GM19238 (cell line): ENCODE data around the gene PTH1R.

Experiments
- DNase-seq: peaks from one replicate; pipeline ENCODE4 v3.0.0; 2011; ENCODE audit warnings: low spot score; ENCODE audit not compliant: insufficient read length

PTH1R gene

GRCh38 chr3:46898321-46899150 lies 21.0 kb downstream of the PTH1R start:
- no peak for DNase-seq

DNA sequence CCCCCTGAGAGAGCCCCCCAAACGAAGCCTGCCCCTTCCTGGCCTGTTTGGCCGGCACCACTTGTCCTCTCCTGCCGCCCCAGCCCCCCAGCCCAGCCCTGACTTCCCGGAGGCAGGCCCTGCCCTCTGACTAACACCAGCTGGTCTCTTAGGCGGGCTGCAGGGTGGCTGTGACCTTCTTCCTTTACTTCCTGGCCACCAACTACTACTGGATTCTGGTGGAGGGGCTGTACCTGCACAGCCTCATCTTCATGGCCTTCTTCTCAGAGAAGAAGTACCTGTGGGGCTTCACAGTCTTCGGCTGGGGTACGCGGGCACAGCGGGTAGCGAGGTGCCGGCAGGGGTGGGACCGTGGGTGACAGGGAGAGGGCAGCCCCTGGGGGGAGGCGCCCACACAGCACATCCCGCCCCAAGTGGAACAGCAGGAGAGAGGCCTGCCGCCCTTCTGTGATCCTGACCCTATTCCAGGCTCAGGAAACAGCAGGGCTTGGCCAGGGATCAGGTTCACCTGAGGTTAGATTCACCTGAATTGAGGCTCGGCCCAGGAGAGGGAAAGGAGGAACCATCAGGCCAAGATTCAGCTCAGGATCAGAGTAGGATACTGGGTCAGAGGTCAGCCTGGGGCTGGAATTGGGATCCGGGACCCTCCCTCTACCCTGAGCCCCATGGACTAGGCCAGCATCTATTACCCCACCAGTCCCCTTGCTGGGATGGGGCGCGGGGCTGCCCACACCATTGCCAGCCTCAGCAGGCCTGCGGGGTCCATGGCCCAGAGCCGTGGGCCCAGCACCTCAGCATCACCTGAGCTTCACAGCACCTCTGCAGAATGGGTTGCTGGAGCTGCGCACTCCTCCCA lies 21.9 kb downstream of the PTH1R start:
- DNase-seq, result no peak

- no peak for DNase-seq
Measured at GRCh38 chr3:46900007-46900292, 22.4 kb downstream of the PTH1R start.

DNA sequence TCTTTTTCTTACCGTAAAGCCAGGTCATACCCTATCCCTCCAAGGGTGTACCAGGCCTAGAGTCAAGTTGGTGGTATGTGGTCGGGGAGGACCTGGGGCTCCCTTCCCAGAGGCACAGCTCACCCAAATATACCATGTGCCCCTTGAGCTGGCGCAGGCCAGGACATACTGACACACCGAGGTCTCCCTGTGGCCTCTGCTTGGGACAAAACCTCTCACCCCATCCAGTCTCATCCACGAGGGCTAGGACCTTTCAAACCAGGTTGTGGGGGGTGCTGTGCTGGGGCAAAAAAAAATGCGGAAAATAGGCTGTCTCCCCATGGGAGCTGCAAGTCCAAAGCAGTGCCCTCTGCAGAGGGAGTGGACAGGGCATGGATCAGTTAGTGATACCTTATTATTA lies 22.8 kb downstream of the PTH1R start:
- DNase-seq, result no peak

- no peak for DNase-seq
Measured at GRCh38 chr3:46901061-46901460, 23.5 kb downstream of the PTH1R start.

DNA sequence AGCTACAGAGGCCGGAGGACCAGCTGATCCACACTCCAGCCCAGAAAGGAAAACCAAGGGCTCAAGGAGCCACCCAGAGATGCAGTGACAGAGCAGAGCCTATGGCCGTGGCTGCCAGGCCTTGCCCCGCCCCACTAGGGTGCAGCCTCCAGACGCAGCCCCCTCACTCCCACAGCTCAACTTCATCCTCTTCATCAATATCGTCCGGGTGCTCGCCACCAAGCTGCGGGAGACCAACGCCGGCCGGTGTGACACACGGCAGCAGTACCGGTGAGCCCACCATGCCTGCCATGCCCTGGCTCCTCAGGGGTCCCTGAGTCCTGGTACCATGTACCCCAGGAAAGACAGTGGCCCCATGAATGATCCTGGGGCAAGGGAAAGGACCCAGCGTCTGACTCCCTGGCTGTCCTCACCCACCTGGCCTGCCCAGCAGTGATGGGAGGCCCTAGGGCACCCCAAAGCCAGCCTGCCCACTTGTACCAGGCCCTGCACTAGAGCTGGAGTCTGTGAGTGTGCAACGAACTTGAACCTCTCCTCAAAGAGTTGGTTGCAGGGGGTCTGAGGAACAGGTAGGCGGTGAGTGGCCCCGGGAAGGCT lies 24.2 kb downstream of the PTH1R start:
- no peak for DNase-seq

DNA sequence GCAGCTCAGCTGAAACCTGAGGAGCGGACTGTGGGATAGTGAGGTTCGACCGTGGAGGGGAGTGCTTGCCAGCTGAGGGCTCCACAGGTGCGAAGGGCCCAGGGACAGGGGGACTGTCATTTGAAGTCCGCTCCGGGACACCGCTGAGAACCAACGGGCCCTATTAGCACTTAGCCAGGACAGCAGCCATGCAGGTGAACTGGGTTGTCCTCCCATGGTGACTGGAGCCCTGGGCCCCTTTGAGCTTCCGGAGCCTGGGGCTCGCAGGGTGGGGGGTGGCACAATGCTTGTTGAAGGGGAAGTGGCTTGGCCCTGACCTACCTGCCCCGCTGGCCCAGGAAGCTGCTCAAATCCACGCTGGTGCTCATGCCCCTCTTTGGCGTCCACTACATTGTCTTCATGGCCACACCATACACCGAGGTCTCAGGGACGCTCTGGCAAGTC lies 24.7 kb downstream of the PTH1R start:
- DNase-seq, result no peak

GRCh38 chr3:46903341-46904302 lies 26.1 kb downstream of the PTH1R start:
- DNase-seq, result no peak

GRCh38 chr3:46904303-46905212 lies 27.0 kb downstream of the PTH1R start:
- DNase-seq, result no peak

- DNase-seq, result no peak
Measured at GRCh38 chr3:46905213-46905560, 27.7 kb downstream of the PTH1R start.

DNA sequence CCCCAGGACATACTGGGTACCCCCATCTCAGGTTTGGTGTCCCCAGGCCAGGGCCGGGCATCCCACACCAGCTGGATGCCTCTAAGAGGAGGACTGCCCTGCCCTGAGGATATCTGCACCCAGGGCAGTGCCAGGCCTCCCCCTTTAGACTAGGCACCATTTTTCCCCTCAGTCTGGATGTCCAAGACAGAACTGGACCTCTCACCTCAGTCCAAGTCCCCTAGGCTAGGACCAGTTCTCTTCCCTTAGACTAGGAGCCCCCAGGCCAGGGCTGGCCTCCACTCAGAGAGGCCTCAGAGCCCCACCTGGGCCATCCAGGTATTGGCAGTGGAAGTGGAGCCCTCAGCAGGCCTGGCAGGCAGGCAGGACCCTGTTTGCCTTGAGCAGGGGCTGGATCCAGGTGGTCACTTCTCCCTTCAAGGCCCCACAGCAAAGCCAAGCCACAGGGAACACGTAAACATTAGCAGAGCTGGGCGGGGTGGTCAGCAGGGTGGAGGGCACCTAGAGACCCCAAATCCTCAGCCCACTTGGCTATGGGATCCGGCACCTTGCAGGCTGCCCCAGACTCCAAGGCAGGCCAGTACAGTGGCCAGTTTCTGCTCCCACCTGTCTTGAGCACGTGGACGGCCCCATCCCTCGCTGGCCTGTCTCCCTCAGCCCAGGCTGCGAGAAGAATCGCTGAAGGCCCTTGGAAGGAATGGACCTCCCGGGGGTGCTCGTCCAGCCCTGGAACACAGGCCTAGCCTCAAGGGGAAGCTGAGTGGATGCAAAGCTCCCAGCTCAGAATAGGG lies 28.3 kb downstream of the PTH1R start:
- DNase-seq, result no peak

- no peak for DNase-seq
Measured at GRCh38 chr3:46906471-46907058, 29.0 kb downstream of the PTH1R start.

- no peak for DNase-seq
Measured at GRCh38 chr3:46907271-46907670, 29.8 kb downstream of the PTH1R start.

DNA sequence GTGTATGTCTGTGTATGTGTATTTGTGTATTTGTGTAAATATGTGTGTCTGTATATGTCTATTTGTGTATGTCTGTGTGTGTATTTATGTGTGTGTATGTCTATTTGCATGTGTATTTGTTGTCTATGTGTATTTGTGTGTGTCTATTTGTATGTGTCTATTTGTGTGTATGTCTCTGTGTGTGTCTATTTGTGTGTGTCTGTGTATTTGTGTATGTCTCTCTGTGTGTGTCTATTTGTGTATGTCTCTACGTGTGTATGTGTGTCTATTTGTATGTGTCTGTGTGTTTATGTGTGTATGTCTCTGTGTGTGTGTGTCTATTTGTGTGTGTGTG lies 30.4 kb downstream of the PTH1R start:
- DNase-seq, result no peak

DNA sequence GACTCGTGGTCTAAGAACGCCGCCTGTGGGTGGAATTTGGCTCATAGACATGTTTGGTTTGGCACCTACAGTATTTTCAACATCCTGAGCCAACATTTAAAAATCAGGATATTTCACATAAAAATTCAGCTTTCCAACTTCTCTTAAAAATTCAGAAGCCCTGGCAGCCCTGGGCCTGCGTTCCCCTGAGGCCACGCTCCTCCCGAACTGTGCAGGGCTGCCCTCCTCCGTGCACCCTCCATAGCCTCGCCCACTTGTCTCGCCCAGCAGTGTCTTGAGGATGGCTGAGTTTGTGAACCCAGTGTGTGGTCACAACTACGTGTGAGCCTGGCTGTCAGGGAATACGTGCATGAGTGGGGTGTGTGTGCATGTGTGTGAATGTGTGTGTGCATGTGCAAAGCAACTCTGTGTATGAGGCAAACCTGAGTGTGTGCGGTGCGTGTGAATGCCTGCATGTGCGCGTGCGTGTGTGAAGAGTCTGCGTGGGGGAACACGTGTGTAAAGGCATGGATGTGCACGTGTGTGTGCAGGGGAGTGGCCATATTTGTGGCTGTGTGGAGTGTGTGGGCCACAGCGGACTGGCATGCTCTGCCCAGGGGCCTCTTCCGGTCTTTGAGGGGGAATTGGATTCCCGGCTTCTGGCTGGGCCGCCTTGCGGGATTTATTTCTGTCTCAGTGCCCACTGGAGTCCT lies 30.9 kb downstream of the PTH1R start:
- DNase-seq, result no peak

DNA sequence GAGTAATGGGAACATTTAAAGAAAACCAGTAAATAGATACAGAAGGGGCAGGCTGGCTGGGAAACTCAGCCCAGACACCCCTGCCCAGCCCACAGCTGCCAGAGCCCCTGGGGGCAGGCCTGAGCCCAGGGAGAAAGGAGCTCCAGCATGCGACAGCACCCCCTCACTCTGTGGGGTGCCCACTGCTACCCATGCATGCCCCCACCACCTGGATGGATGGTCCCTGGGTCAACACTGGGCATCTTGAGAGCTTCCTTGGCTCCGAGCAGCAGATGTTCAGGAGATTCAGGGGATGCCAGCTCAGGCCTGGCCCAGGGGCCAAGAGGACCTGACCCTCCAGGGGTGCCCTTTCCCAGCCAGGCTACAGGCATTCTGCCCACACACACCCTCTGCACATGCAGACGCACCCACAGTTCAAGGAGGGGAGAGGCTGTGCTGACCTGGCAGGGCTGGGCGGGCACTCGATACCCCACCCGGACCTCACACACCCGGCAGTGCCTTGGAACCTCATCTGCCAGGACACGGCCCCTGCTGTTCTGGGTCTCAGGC lies 31.5 kb downstream of the PTH1R start:
- DNase-seq, result no peak

- DNase-seq, result peak; percentile 88
Measured at GRCh38 chr3:46909535-46910161, 32.1 kb downstream of the PTH1R start.
